ENCODE results near the gene MPND. TPM values are rescaled to one million over a fixed set of nuclear protein-coding genes. Genes with fewer than 3 reads are reported as not detected.
A peak's percentile ranks its signal among the peaks of the same experiment; 100 is the strongest.

The MPND gene
- total and polyA plus RNA-seq, 2 of the 13 experiments (the other 11 are each of a cell fraction or from before 2014, with no cell fraction given), result 10.8 to 15.8 TPM

DNA sequence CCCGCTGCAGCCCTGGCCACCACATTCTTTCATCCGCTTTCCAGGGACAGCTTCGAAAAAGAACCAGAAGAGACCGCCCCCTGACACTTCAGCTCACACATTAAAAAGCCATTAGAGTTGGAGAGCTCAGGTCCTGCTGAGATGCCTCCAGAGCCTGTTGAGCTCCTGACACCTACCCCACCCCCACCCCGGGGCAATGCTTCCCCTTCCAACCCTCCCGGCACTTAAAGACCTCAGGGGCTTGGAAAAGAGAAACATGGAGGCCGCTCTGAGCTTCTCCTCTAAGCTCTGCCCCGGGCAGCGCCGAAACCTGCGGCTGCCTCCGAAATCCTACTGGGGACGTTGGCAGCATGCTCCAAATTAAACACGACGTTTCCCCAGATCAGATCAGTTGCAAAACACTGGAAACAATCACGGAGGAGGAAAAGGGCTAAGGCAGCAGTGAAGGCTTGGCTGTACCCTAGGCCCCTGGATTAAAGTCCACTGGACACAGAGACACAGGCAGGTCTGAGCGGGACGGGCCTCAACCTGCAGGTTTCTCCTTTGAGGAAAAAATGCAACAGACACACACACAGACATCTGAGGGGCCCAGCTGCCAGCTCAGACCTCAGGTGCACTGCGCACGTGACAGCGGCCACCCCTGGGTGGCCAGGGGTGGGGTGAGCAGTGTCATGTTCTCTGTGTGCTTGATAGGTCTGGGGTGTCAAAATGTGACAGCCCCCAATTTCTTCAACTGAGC is 47.4 kb downstream of the MPND start (continued):
- TF ChIP-seq, protein P1, sequence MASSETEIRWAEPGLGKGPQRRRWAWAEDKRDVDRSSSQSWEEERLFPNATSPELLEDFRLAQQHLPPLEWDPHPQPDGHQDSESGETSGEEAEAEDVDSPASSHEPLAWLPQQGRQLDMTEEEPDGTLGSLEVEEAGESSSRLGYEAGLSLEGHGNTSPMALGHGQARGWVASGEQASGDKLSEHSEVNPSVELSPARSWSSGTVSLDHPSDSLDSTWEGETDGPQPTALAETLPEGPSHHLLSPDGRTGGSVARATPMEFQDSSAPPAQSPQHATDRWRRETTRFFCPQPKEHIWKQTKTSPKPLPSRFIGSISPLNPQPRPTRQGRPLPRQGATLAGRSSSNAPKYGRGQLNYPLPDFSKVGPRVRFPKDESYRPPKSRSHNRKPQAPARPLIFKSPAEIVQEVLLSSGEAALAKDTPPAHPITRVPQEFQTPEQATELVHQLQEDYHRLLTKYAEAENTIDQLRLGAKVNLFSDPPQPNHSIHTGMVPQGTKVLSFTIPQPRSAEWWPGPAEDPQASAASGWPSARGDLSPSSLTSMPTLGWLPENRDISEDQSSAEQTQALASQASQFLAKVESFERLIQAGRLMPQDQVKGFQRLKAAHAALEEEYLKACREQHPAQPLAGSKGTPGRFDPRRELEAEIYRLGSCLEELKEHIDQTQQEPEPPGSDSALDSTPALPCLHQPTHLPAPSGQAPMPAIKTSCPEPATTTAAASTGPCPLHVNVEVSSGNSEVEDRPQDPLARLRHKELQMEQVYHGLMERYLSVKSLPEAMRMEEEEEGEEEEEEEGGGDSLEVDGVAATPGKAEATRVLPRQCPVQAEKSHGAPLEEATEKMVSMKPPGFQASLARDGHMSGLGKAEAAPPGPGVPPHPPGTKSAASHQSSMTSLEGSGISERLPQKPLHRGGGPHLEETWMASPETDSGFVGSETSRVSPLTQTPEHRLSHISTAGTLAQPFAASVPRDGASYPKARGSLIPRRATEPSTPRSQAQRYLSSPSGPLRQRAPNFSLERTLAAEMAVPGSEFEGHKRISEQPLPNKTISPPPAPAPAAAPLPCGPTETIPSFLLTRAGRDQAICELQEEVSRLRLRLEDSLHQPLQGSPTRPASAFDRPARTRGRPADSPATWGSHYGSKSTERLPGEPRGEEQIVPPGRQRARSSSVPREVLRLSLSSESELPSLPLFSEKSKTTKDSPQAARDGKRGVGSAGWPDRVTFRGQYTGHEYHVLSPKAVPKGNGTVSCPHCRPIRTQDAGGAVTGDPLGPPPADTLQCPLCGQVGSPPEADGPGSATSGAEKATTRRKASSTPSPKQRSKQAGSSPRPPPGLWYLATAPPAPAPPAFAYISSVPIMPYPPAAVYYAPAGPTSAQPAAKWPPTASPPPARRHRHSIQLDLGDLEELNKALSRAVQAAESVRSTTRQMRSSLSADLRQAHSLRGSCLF (CRISPR knock-in tag; IDR thresholded peaks at IDR 0.05; ENCODE audit: borderline replicate concordance), result 0 out of 2 replicates have a peak, but pooled peaks have one; percentile 29
- TF ChIP-seq YEATS4 (CRISPR knock-in tag; IDR thresholded peaks at IDR 0.05; ENCODE audit: borderline replicate concordance) (peak; percentile 83), ZNF225 (CRISPR knock-in tag; IDR thresholded peaks at IDR 0.05) (peak; percentile 29; the same call in 1 of the 2 replicates), HDAC1 (CRISPR knock-in tag; IDR thresholded peaks at IDR 0.05) (peak; percentile 74), PATZ1 (CRISPR knock-in tag; IDR thresholded peaks at IDR 0.05) (peak; percentile 88), KLF9 (CRISPR knock-in tag; IDR thresholded peaks at IDR 0.05; ENCODE audit: low read depth) (no peak), ZSCAN21 (CRISPR knock-in tag; IDR thresholded peaks at IDR 0.05; ENCODE audit: borderline replicate concordance) (0 out of 2 replicates have a peak, but pooled peaks have one; percentile 37), KDM5B (CRISPR knock-in tag; IDR thresholded peaks at IDR 0.05; ENCODE audit: borderline replicate concordance) (peak; percentile 39; the same call in 1 of the 2 replicates), CHD4 (IDR thresholded peaks at IDR 0.05; ENCODE audit: borderline replicate concordance, low read length) (peak; percentile 27; the same call in 1 of the 2 replicates), JUNB (CRISPR knock-in tag; IDR thresholded peaks at IDR 0.05; ENCODE audit: borderline replicate concordance) (no peak), HIVEP1 (CRISPR knock-in tag; IDR thresholded peaks at IDR 0.05) (peak; percentile 49; the same call in 1 of the 2 replicates), ZMYM2 (CRISPR knock-in tag; IDR thresholded peaks at IDR 0.05) (no peak), ZBTB7A (CRISPR knock-in tag; IDR thresholded peaks at IDR 0.05) (peak; percentile 30; the same call in 1 of the 2 replicates), NFIB (CRISPR knock-in tag; IDR thresholded peaks at IDR 0.05; ENCODE audit: borderline replicate concordance) (no peak), ZNF263 (CRISPR knock-in tag; IDR thresholded peaks at IDR 0.05) (peak; percentile 46; the same call in 1 of the 2 replicates), ZNF749 (CRISPR knock-in tag; IDR thresholded peaks at IDR 0.05; ENCODE audit: borderline replicate concordance) (peak; percentile 23; the same call in 1 of the 2 replicates), ZNF768 (CRISPR knock-in tag; IDR thresholded peaks at IDR 0.05) (peak; percentile 48; the same call in 1 of the 2 replicates), THAP11 (CRISPR knock-in tag; IDR thresholded peaks at IDR 0.05) (peak; percentile 72), RBM39 (IDR thresholded peaks at IDR 0.05; ENCODE audit: low read depth, low read length, poor library complexity, severe bottlenecking) (no peak), TAF1 (CRISPR knock-in tag; IDR thresholded peaks at IDR 0.05) (peak; percentile 50; the same call in 1 of the 2 replicates), NFE2 (CRISPR knock-in tag; IDR thresholded peaks at IDR 0.05) (no peak)
- TF ChIP-seq, protein P2, sequence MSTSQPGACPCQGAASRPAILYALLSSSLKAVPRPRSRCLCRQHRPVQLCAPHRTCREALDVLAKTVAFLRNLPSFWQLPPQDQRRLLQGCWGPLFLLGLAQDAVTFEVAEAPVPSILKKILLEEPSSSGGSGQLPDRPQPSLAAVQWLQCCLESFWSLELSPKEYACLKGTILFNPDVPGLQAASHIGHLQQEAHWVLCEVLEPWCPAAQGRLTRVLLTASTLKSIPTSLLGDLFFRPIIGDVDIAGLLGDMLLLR (CRISPR knock-in tag; IDR thresholded peaks at IDR 0.05), result 0 out of 2 replicates have a peak, but pooled peaks have one; percentile 32

Data from HepG2 (cell line).